ENCODE data around the gene LIG1.

GRCh38 chr19:48149430-48149829, 20.7 kb downstream of the LIG1 start:
- no peak for TF ChIP-seq CTCF (IDR thresholded peaks at IDR 0.05; ENCODE audit: low read depth, low read length, poor library complexity, severe bottlenecking)
- TF ChIP-seq EZH2phosphoT487 (IDR thresholded peaks at IDR 0.05; ENCODE audit: borderline replicate concordance, low read length), result no peak

Measured in DOHH2 (cell line).